ENCODE results near the gene GPR32. TPM values are rescaled to one million over a fixed set of nuclear protein-coding genes. Genes with fewer than 3 reads are reported as not detected.
"Not testable (repeated sequence)": the region's sequence is repeated elsewhere in the genome, so short reads cannot be mapped to it uniquely, and the experiment has no call there.

The GPR32 gene
- total RNA-seq (not detected), polyA plus RNA-seq (ENCODE audit: insufficient read length in 6 of 6) (not detected)
- long read RNA-seq, donor 1 = 0 reads
- long read RNA-seq, donor 2 = 0 reads
- long read RNA-seq, donor 3 = 0 reads
- long read RNA-seq, donor 4 = 0 reads
- long read RNA-seq, donor 5 = 0 reads
- long read RNA-seq, donor 6 = 0 reads
- long read RNA-seq, donor 7 = 0 reads
- long read RNA-seq, donor 8 = 0 reads
- long read RNA-seq, donor 9 = 0 reads
- long read RNA-seq, donor 10 = 0 reads
- long read RNA-seq, donor 11 = 0 reads
- long read RNA-seq, donor 12 = 0 reads

GRCh38 chr19:50770164-50770563 lies at the start of gene GPR32:
Gene GPR32, plus strand, starts transcription at chr19:50770464. Its CDS starts 137 bp downstream, at chr19:50770601.
- H3K27ac ChIP-seq; H3K9me3 ChIP-seq; H3K4me3 ChIP-seq; ATAC-seq; H3K4me1 ChIP-seq; H3K36me3 ChIP-seq; DNase-seq; intact Hi-C loops (cut with DNase I): not testable (repeated sequence)
- H3K27me3 ChIP-seq = peaks cover 0 to 68% of the 10 kb centered on the region in 2 donors

GRCh38 chr19:50720921-50721381 lies 49.3 kb upstream of the GPR32 start:
- intact Hi-C loops (cut with DNase I) = no loop called here
- peaks cover 8 to 31% of the 10 kb centered on the region in 2 donors for H3K4me1 ChIP-seq
- H3K4me3 ChIP-seq = no peak overlapping the region
- H3K36me3 ChIP-seq = no peaks in the 10 kb centered on the region
- ATAC-seq = no peak
- no peaks in the 10 kb centered on the region for H3K9me3 ChIP-seq
- H3K27ac ChIP-seq = no peak overlapping the region
- H3K27me3 ChIP-seq = peaks cover 18 to 100% of the 10 kb centered on the region in 2 donors
- DNase-seq = no peak
- no peak for TF ChIP-seq CTCF (IDR thresholded peaks at IDR 0.05)

- Histone ChIP-seq H3K4me3 (no peak overlapping the region), H3K36me3 (no peaks in the 10 kb centered on the region), H3K27ac (no peak overlapping the region), H3K4me1 (peaks cover 8 to 31% of the 10 kb centered on the region in 2 donors), H3K27me3 (peaks cover 18 to 100% of the 10 kb centered on the region in 2 donors), H3K9me3 (no peaks in the 10 kb centered on the region)
- no peak for TF ChIP-seq CTCF (IDR thresholded peaks at IDR 0.05)
- DNase-seq (no peak), ATAC-seq (no peak)
- intact Hi-C loops (cut with DNase I) = no loop called here
These were observed 48.7 kb upstream of the GPR32 start for GRCh38 chr19:50721441-50722137.

GRCh38 chr19:50722201-50723013 lies 47.9 kb upstream of the GPR32 start:
- no peak for TF ChIP-seq CTCF (IDR thresholded peaks at IDR 0.05)
- DNase-seq (no peak), ATAC-seq (no peak)
- H3K36me3 ChIP-seq = no peaks in the 10 kb centered on the region
- H3K9me3 ChIP-seq = no peaks in the 10 kb centered on the region
- intact Hi-C loops (cut with DNase I) = no loop called here
- H3K27me3 ChIP-seq = peaks cover 16 to 98% of the 10 kb centered on the region in 2 donors
- no peak overlapping the region for H3K4me3 ChIP-seq
- peaks cover 8 to 31% of the 10 kb centered on the region in 2 donors for H3K4me1 ChIP-seq
- peak overlapping the region; percentile 5 to 62 for H3K27ac ChIP-seq

- Histone ChIP-seq H3K36me3 (no peaks in the 10 kb centered on the region), H3K4me1 (peaks cover 8 to 31% of the 10 kb centered on the region in 2 donors), H3K9me3 (no peaks in the 10 kb centered on the region), H3K27ac (peak within 1 kb of the TSS; percentile 41 to 69), H3K4me3 (peak within 1 kb of the TSS; percentile 44 to 58), H3K27me3 (peaks cover 9 to 98% of the 10 kb centered on the region in 2 donors)
- TF ChIP-seq CTCF (IDR thresholded peaks at IDR 0.05) = no peak
- DNase-seq (peak in 3 of 4 donors; percentile 50 to 89 (median 76)), ATAC-seq (peak; percentile 4)
- intact Hi-C loops (cut with DNase I) = no loop called here
These were observed 47.2 kb upstream of the GPR32 start, which contains the start of gene CLEC11A for GRCh38 chr19:50723069-50723468. Gene CLEC11A, plus strand, starts transcription at chr19:50723364. Its CDS starts 162 bp downstream, at chr19:50723526.

Measured in left lung (tissue), 14 donors.